Hepatocyte (in vitro differentiated cells): ENCODE results near the gene TTC7B.

Source experiments
- CTCF ChIP-seq: fragments of 200-600 bp; sonication (generic); IDR thresholded peaks from 2 replicates; pipeline ENCODE4 v1.5.1; 2016; ENCODE audit warnings: antibody characterized with exemption, mild to moderate bottlenecking; ENCODE audit not compliant: poor library complexity
- EZH2 ChIP-seq: fragments of 200-600 bp; sonication (generic); IDR thresholded peaks from 2 replicates; pipeline ENCODE4 v1.6.1; 2016; ENCODE audit warnings: antibody characterized with exemption, mild to moderate bottlenecking, borderline replicate concordance
- EZH2phosphoT487 ChIP-seq: fragments of 200-600 bp; sonication (generic); IDR thresholded peaks from one replicate; pipeline ENCODE4 v1.6.1; 2018; ENCODE audit warnings: antibody characterized with exemption, mild to moderate bottlenecking, low read depth, moderate library complexity; ENCODE audit not compliant: unreplicated experiment, severe bottlenecking

GRCh38 chr14:90608929-90609341, 207.3 kb downstream of the TTC7B start:
- TF ChIP-seq CTCF (no peak), EZH2 (no peak), EZH2phosphoT487 (no peak)
